ENCODE measurements around the gene VRK1.
"Not testable (repeated sequence)": the region's sequence is repeated elsewhere in the genome, so short reads cannot be mapped to it uniquely, and the experiment has no call there.

Gene VRK1

GRCh38 chr14:96827290-96827689, 30.1 kb downstream of the VRK1 start:
- DNase-seq, result no peak

GRCh38 chr14:96829791-96830190, 32.6 kb downstream of the VRK1 start:
- DNase-seq, result no peak

GRCh38 chr14:96830946-96831345, 33.8 kb downstream of the VRK1 start:
- DNase-seq, result no peak

GRCh38 chr14:96832351-96832750, 35.2 kb downstream of the VRK1 start:
- DNase-seq, result no peak

GRCh38 chr14:96838449-96838848, 41.3 kb downstream of the VRK1 start:
- no peak for DNase-seq

- DNase-seq, result no peak
Measured at GRCh38 chr14:96839251-96839650, 42.1 kb downstream of the VRK1 start.

- DNase-seq, result no peak
Measured at GRCh38 chr14:96843137-96843536, 46.0 kb downstream of the VRK1 start.

GRCh38 chr14:96844857-96845570, 47.8 kb downstream of the VRK1 start:
- no peak for DNase-seq

GRCh38 chr14:96847451-96847850, 50.3 kb downstream of the VRK1 start:
- no peak for DNase-seq

GRCh38 chr14:96848011-96848410, 50.8 kb downstream of the VRK1 start:
- no peak for DNase-seq

GRCh38 chr14:96849733-96850132, 52.6 kb downstream of the VRK1 start:
- DNase-seq, result no peak

- DNase-seq, result no peak
Measured at GRCh38 chr14:96851694-96852381, 54.7 kb downstream of the VRK1 start.

- DNase-seq, result no peak
Measured at GRCh38 chr14:96852823-96853422, 55.7 kb downstream of the VRK1 start.

- no peak for DNase-seq
Measured at GRCh38 chr14:96858643-96859042, 61.5 kb downstream of the VRK1 start.

GRCh38 chr14:96861568-96862310, 64.6 kb downstream of the VRK1 start:
- DNase-seq, result no peak

GRCh38 chr14:96863327-96863985, 66.3 kb downstream of the VRK1 start:
- no peak for DNase-seq

- no peak for DNase-seq
Measured at GRCh38 chr14:96863986-96864330, 66.8 kb downstream of the VRK1 start.

GRCh38 chr14:96867634-96868033, 70.5 kb downstream of the VRK1 start:
- DNase-seq, result no peak

- DNase-seq, result no peak
Measured at GRCh38 chr14:96874127-96874526, 76.9 kb downstream of the VRK1 start.

- DNase-seq, result no peak
Measured at GRCh38 chr14:96876747-96877146, 79.6 kb downstream of the VRK1 start.

- no peak for DNase-seq
Measured at GRCh38 chr14:96881713-96882112, 84.5 kb downstream of the VRK1 start.

GRCh38 chr14:96883974-96884373, 86.8 kb downstream of the VRK1 start:
- DNase-seq, result not testable (repeated sequence)

- no peak for DNase-seq
Measured at GRCh38 chr14:96888158-96888557, 91.0 kb downstream of the VRK1 start.

Data from NCI-H1436 treated with DMSO at 0.1 percent for 48 hours (cell line).